T-helper 2 cell treated with Interferon-gamma antibody and Interleukin-4, amounts not matched to agents 5 μg/mL and 100 μg/mL, for 36 hours (primary cell): ENCODE results near the gene SCN3B.
"Not testable (repeated sequence)": the region's sequence is repeated elsewhere in the genome, so short reads cannot be mapped to it uniquely, and the experiment has no call there.

Source experiments
- DNase-seq: peaks from one replicate; pipeline ENCODE4 v3.0.0; 2021; ENCODE audit warnings: low spot score
- H3K27ac Mint-ChIP-seq: one replicate; pipeline ENCODE4 v1.8.0; 2021; ENCODE audit warnings: mild to moderate bottlenecking, mixed read lengths
- H3K27me3 Mint-ChIP-seq: one replicate; pipeline ENCODE4 v1.8.0; 2021; ENCODE audit warnings: low read depth, mixed read lengths
- H3K36me3 Mint-ChIP-seq: one replicate; pipeline ENCODE4 v1.8.0; 2021; ENCODE audit warnings: low read depth, mixed read lengths
- H3K4me1 Mint-ChIP-seq: one replicate; pipeline ENCODE4 v1.8.0; 2021; ENCODE audit warnings: low read depth, mixed read lengths
- H3K4me3 Mint-ChIP-seq: one replicate; pipeline ENCODE4 v1.8.0; 2022; ENCODE audit warnings: mild to moderate bottlenecking, moderate library complexity, mixed read lengths
- H3K9me3 Mint-ChIP-seq: one replicate; pipeline ENCODE4 v1.8.0; 2021; ENCODE audit warnings: mixed read lengths

The SCN3B gene

GRCh38 chr11:123678246-123678645 lies 23.8 kb upstream of the SCN3B start:
- Mint-ChIP-seq H3K27me3 (peaks cover 9% of the 10 kb centered on the region), H3K27ac (no peak overlapping the region)

DNA sequence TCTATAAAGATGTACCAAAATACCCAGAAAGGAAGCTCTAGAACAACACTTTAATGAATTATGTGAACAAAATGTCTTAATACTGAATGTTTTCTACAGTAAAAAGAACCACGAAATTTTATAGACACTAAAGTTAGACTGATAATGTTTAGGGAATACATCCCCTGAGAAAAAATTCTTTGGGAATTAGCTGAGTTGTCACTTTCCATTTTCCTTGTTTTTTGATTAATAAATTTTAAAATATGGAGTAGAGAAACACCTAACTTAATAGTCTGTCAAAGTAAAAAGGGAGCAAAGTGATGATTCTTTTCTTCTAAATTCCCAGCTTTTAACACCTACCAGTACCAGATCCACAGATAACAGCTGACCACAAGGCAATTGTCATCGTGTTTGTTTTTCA lies 23.1 kb upstream of the SCN3B start:
- Mint-ChIP-seq H3K27me3 (peaks cover 9% of the 10 kb centered on the region), H3K4me1 (peaks cover 2% of the 10 kb centered on the region), H3K9me3 (no peaks in the 10 kb centered on the region), H3K4me3 (no peak overlapping the region), H3K27ac (no peak overlapping the region), H3K36me3 (no peaks in the 10 kb centered on the region)
- no peak for DNase-seq

More at GRCh38 chr11:123678246-123678645, 23.8 kb upstream of the SCN3B start:
- no peak for DNase-seq
- Mint-ChIP-seq H3K9me3 (no peaks in the 10 kb centered on the region), H3K36me3 (no peaks in the 10 kb centered on the region), H3K4me3 (no peak overlapping the region), H3K4me1 (peaks cover 2% of the 10 kb centered on the region)

- H3K9me3 Mint-ChIP-seq: no peaks in the 10 kb centered on the region
- no peak for DNase-seq
- H3K27me3 Mint-ChIP-seq: peaks cover 4% of the 10 kb centered on the region
- H3K27ac Mint-ChIP-seq: no peak overlapping the region
- no peaks in the 10 kb centered on the region for H3K36me3 Mint-ChIP-seq
- H3K4me3 Mint-ChIP-seq: no peak overlapping the region
- H3K4me1 Mint-ChIP-seq: no peaks in the 10 kb centered on the region
Observed at GRCh38 chr11:123674297-123674696, 19.9 kb upstream of the SCN3B start.

GRCh38 chr11:123672568-123672967 lies 18.1 kb upstream of the SCN3B start:
- Mint-ChIP-seq H3K4me3 (no peak overlapping the region), H3K4me1 (no peaks in the 10 kb centered on the region), H3K27ac (no peak overlapping the region), H3K36me3 (no peaks in the 10 kb centered on the region), H3K27me3 (peaks cover 4% of the 10 kb centered on the region), H3K9me3 (no peaks in the 10 kb centered on the region)
- no peak for DNase-seq

DNA sequence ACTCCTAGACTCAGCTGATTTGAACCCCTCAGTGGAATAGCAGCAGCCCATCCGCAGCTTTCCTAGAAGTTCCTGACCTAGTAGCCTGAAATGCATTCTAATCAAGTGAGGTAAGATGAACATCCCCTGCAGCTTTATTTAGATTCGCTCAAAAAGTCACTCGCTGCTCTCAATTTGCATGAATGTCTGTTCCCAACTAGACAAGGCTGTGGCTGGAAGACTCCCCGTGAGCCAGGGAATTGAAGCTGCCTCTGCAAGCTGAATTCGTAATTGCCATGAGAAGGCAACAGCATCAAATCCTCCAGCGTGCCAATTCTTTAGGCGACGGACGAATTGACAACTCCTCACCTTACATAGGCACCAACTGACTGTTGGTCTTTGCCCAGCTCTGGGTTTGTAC lies 17.1 kb upstream of the SCN3B start:
- H3K4me3 Mint-ChIP-seq: no peak overlapping the region
- peaks cover 6% of the 10 kb centered on the region for H3K27me3 Mint-ChIP-seq
- DNase-seq: no peak
- H3K36me3 Mint-ChIP-seq: no peaks in the 10 kb centered on the region
- H3K4me1 Mint-ChIP-seq: no peaks in the 10 kb centered on the region
- no peaks in the 10 kb centered on the region for H3K9me3 Mint-ChIP-seq
- no peak overlapping the region for H3K27ac Mint-ChIP-seq

DNA sequence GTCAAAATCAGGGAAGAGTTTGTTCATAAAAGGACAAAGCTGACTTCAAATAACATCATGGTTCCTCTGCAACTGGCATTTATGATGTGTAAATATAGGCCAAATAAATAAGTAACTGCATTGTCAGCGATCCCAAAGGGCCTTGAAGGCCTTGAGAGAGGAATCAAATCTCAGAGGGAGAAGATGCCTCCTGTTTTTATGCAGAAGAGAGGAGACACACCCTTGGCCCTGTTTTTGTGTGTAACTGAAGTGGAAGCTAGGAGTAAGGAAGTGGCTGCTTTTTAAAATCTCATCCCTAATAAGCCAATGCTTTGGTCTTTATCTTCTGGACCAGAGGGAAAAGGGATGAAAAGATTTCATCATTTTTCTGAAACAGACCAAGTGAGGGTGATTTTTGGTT lies 15.7 kb upstream of the SCN3B start:
- no peak for DNase-seq
- H3K4me1 Mint-ChIP-seq: no peaks in the 10 kb centered on the region
- H3K4me3 Mint-ChIP-seq: no peak overlapping the region
- H3K36me3 Mint-ChIP-seq: no peaks in the 10 kb centered on the region
- H3K27ac Mint-ChIP-seq: no peak overlapping the region
- H3K9me3 Mint-ChIP-seq: no peaks in the 10 kb centered on the region
- peaks cover 8% of the 10 kb centered on the region for H3K27me3 Mint-ChIP-seq

DNA sequence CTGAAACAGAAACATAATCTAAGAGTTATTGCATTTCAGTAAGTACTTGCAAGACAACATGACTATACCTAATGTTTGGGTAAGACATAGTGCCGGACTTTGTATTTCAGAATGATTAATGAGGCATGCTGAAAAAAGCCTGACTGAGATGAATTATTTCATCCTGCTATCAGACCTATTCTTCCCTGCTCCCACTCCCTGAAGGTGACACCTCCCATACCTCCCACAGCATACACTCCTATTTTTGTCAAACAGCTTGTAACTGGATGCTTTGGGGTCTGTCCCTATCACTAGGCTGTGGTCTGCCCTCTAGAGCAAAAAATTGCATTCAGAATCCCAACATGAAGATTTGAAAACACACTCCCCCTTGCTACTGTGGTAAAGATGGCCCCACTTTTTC lies 10.9 kb upstream of the SCN3B start:
- no peak overlapping the region for H3K4me3 Mint-ChIP-seq
- peaks cover 19% of the 10 kb centered on the region for H3K9me3 Mint-ChIP-seq
- peaks cover 2% of the 10 kb centered on the region for H3K4me1 Mint-ChIP-seq
- peaks cover 8% of the 10 kb centered on the region for H3K27me3 Mint-ChIP-seq
- no peak for DNase-seq
- no peak overlapping the region for H3K27ac Mint-ChIP-seq
- peaks cover 2% of the 10 kb centered on the region for H3K36me3 Mint-ChIP-seq

GRCh38 chr11:123659965-123660364 lies 5.5 kb upstream of the SCN3B start:
- DNase-seq: peak; percentile 10
- Mint-ChIP-seq H3K9me3 (peaks cover 37% of the 10 kb centered on the region), H3K27me3 (peaks cover 23% of the 10 kb centered on the region), H3K4me1 (peaks cover 17% of the 10 kb centered on the region)
- not testable (repeated sequence) for H3K4me3 Mint-ChIP-seq, H3K27ac Mint-ChIP-seq, H3K36me3 Mint-ChIP-seq

GRCh38 chr11:123659311-123659710 lies 4.9 kb upstream of the SCN3B start:
- H3K27ac Mint-ChIP-seq: no peak overlapping the region
- H3K4me3 Mint-ChIP-seq: no peak overlapping the region
- DNase-seq: no peak
- peaks cover 8% of the 10 kb centered on the region for H3K36me3 Mint-ChIP-seq
- H3K27me3 Mint-ChIP-seq: peaks cover 27% of the 10 kb centered on the region
- peaks cover 37% of the 10 kb centered on the region for H3K9me3 Mint-ChIP-seq
- H3K4me1 Mint-ChIP-seq: peaks cover 17% of the 10 kb centered on the region

GRCh38 chr11:123653827-123654565 lies 428 bp downstream of the SCN3B start:
- no peak overlapping the region for H3K27ac Mint-ChIP-seq
- H3K9me3 Mint-ChIP-seq: peaks cover 6% of the 10 kb centered on the region
- H3K4me3 Mint-ChIP-seq: peak overlapping the region; percentile 49
- DNase-seq: peak; percentile 16
- H3K36me3 Mint-ChIP-seq: peaks cover 4% of the 10 kb centered on the region
- peaks cover 56% of the 10 kb centered on the region for H3K27me3 Mint-ChIP-seq
- H3K4me1 Mint-ChIP-seq: peaks cover 3% of the 10 kb centered on the region

- DNase-seq: no peak
- H3K36me3 Mint-ChIP-seq: no peaks in the 10 kb centered on the region
- H3K4me1 Mint-ChIP-seq: no peaks in the 10 kb centered on the region
- H3K27me3 Mint-ChIP-seq: peaks cover 56% of the 10 kb centered on the region
- H3K9me3 Mint-ChIP-seq: peaks cover under 1% of the 10 kb centered on the region
- no peak overlapping the region for H3K27ac Mint-ChIP-seq
- peak overlapping the region; percentile 49 for H3K4me3 Mint-ChIP-seq
Observed at GRCh38 chr11:123653483-123653826, 969 bp downstream of the SCN3B start.

DNA sequence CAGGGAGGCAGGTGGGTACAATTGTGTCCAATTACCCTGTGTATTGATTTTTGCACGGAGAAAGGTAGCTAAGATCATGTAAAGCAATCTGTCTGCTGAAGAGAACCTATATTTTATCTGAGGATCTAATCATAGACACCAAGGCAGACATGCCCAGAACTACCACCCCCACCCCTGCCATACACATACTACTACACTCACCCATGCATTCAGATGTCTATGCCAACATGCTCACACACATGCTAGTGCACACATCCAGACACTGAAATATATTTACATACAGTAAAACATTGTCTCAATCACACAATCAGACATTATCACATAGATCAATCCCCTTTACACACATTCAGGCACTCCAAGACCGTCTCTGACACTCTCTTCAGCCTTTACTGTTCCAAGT lies 1.8 kb downstream of the SCN3B start:
- H3K9me3 Mint-ChIP-seq: no peaks in the 10 kb centered on the region
- peaks cover 50% of the 10 kb centered on the region for H3K27me3 Mint-ChIP-seq
- no peak for DNase-seq
- no peaks in the 10 kb centered on the region for H3K36me3 Mint-ChIP-seq
- H3K4me1 Mint-ChIP-seq: no peaks in the 10 kb centered on the region
- no peak overlapping the region for H3K4me3 Mint-ChIP-seq
- H3K27ac Mint-ChIP-seq: no peak overlapping the region

DNA sequence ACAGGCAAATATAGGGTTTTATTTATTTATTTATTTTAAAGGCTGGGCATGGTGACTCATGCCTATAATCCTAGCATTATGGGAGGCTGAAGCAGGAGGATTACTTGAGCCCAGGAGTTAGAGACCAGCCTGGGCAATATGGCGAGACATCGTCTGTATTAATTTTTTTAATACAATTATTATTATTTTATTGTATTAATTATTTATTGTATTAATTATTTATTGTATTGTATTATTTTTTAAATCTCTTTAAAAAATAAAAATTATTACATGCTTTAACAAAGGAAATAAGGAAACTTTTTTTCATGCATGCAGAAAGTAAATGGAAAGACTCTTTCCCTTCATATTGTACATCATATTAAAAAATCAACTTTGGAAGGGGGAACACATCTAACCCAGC lies 3.5 kb downstream of the SCN3B start:
- peaks cover 50% of the 10 kb centered on the region for H3K27me3 Mint-ChIP-seq
- no peak for DNase-seq
- no peaks in the 10 kb centered on the region for H3K9me3 Mint-ChIP-seq
- H3K36me3 Mint-ChIP-seq: no peaks in the 10 kb centered on the region
- H3K4me3 Mint-ChIP-seq: no peak overlapping the region
- no peaks in the 10 kb centered on the region for H3K4me1 Mint-ChIP-seq
- no peak overlapping the region for H3K27ac Mint-ChIP-seq

DNA sequence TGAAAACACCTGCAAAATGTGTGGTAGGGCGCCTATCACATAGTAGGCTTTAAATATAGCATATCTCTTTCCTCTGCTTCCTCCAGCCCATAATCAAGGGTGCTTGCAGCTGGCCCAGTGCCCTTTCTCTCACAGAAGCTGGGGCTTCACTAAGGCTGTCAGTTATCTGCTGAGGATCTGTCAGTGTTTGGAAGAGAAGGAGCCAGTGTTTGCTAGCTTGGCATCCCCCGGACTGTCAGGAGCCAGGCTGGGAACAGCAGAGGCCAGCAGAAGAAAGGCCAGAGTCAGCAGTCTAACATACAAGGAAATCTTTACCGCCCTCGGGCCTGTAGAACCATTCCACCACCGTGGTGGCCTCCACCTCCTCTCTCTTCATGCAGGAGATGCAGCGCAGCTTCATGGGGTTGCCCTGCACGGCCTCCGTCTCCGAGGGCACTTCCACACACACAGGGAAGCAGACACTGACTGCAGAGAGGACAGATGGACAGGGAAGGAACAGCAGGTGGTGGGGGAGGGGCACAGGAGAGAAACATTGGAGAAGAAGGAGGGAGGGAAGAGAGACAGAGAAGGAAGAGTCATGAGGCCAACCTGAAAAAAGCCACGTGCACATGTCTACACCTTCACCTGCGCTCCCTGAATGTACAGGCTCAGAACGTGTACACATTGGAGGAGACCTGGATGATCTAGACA lies 9.0 kb downstream of the SCN3B start:
- Mint-ChIP-seq H3K4me3 (no peak overlapping the region), H3K27me3 (peaks cover 15% of the 10 kb centered on the region), H3K9me3 (no peaks in the 10 kb centered on the region), H3K27ac (no peak overlapping the region), H3K36me3 (no peaks in the 10 kb centered on the region), H3K4me1 (peaks cover 2% of the 10 kb centered on the region)
- no peak for DNase-seq

DNA sequence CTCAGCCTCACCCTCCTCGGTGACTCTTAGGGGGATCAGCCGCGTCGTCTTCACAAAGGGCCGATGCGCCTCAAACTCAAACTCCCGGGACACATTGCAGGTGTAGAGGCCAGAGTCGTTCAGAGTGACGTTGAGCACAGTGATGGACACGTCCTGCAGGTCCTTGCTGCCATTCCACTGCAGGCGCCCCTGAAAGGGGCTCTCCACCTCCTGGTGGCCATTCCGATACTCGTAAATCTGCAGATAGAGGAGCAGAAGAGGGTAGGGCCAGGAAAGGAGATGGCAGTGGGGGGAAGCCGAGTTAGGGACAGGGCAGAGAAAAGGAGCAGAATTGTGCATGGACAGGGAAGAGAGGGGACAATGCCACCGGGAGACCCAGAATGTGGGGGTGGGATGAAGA lies 12.0 kb downstream of the SCN3B start:
- Mint-ChIP-seq H3K36me3 (no peaks in the 10 kb centered on the region), H3K4me3 (no peak overlapping the region), H3K9me3 (no peaks in the 10 kb centered on the region), H3K27me3 (peaks cover 12% of the 10 kb centered on the region), H3K27ac (no peak overlapping the region), H3K4me1 (peaks cover 2% of the 10 kb centered on the region)
- DNase-seq: no peak
